ENCODE data around the gene SMAP1. TPM values are rescaled to one million over a fixed set of nuclear protein-coding genes. Genes with fewer than 3 reads are reported as not detected.

SMAP1 gene
- total and polyA plus RNA-seq, 11 donors: 10.9 to 35.1 (median 29.9) TPM

- Histone ChIP-seq H3K27me3 (no peaks in the 10 kb centered on the region), H3K27ac (no peak overlapping the region), H3K36me3 (peaks cover 0 to 11% (median 0%) of the 10 kb centered on the region in 9 donors), H3K9me3 (no peaks in the 10 kb centered on the region), H3K4me1 (peaks cover 0 to 16% (median 0%) of the 10 kb centered on the region in 12 donors), H3K4me3 (no peak overlapping the region)
- no peak for ATAC-seq
- TF ChIP-seq CTCF (IDR thresholded peaks at IDR 0.05) (no peak), POLR2A (IDR thresholded peaks at IDR 0.05) (no peak)
- DNase-seq: no peak
- WGBS, 4 donors: 61 to 75% (median 70%) methylated on average over 2 of the region's 2 CpGs
- intact Hi-C loops (cut with DNase I): no loop called here
Observed at GRCh38 chr6:70838907-70839285, 171.2 kb downstream of the SMAP1 start.

- no peak for ATAC-seq
- 89 to 96% (median 93%) methylated on average over 7 of the region's 7 CpGs for WGBS, 4 donors
- no peak overlapping the region for H3K4me3 ChIP-seq
Observed at GRCh38 chr6:70839286-70840266, 171.9 kb downstream of the SMAP1 start.

GRCh38 chr6:70841112-70841511 is 173.4 kb downstream of the SMAP1 start:
- TF ChIP-seq CTCF (IDR thresholded peaks at IDR 0.05) (no peak), POLR2A (IDR thresholded peaks at IDR 0.05) (no peak)
- Histone ChIP-seq H3K4me3 (no peak overlapping the region), H3K4me1 (peaks cover 0 to 10% (median 0%) of the 10 kb centered on the region in 12 donors), H3K9me3 (no peaks in the 10 kb centered on the region), H3K27me3 (no peaks in the 10 kb centered on the region), H3K36me3 (peaks cover 0 to 11% (median 0%) of the 10 kb centered on the region in 9 donors), H3K27ac (no peak overlapping the region)
- ATAC-seq (no peak), DNase-seq (no peak)
- intact Hi-C loops (cut with DNase I): no loop called here
- WGBS, 4 donors: 94 to 99% (median 97%) methylated on average over 8 of the region's 8 CpGs

More at GRCh38 chr6:70839286-70840266, 171.9 kb downstream of the SMAP1 start:
- intact Hi-C loops (cut with DNase I): no loop called here
- no peak overlapping the region for H3K27ac ChIP-seq
- H3K9me3 ChIP-seq: no peaks in the 10 kb centered on the region
- H3K36me3 ChIP-seq: peaks cover 0 to 11% (median 0%) of the 10 kb centered on the region in 9 donors
- TF ChIP-seq POLR2A (IDR thresholded peaks at IDR 0.05) (no peak), CTCF (IDR thresholded peaks at IDR 0.05) (no peak)
- no peak for DNase-seq
- H3K4me1 ChIP-seq: peaks cover 0 to 12% (median 0%) of the 10 kb centered on the region in 12 donors
- no peaks in the 10 kb centered on the region for H3K27me3 ChIP-seq

- Histone ChIP-seq H3K36me3 (peaks cover 0 to 5% (median 0%) of the 10 kb centered on the region in 9 donors), H3K4me1 (peaks cover 0 to 16% (median 0%) of the 10 kb centered on the region in 12 donors), H3K9me3 (no peaks in the 10 kb centered on the region), H3K4me3 (no peak overlapping the region), H3K27me3 (no peaks in the 10 kb centered on the region), H3K27ac (no peak overlapping the region)
- no peak for DNase-seq
- no peak for ATAC-seq
- WGBS, 4 donors: 65 to 91% (median 77%) methylated on average over 8 of the region's 8 CpGs
- intact Hi-C loops (cut with DNase I): no loop called here
- TF ChIP-seq POLR2A (IDR thresholded peaks at IDR 0.05): no peak
- no peak for TF ChIP-seq CTCF (IDR thresholded peaks at IDR 0.05)
Observed at GRCh38 chr6:70842541-70842940, 174.9 kb downstream of the SMAP1 start.

Data from heart left ventricle (tissue), 16 donors.